Epithelial cell of prostate (primary cell): ENCODE data around the gene TCEA2.

Experiments used
- DNase-seq: peaks from one replicate; pipeline ENCODE4 v3.0.0-alpha.2; 2011; ENCODE audit warnings: low read depth, low spot score
- H3K27ac ChIP-seq: fragments of 450-650 bp; 2 replicates; pipeline ENCODE4 v1.5.1; 2017; ENCODE audit warnings: mild to moderate bottlenecking

The TCEA2 gene

GRCh38 chr20:64035066-64035932 is 27.7 kb upstream of the TCEA2 start:
- H3K27ac ChIP-seq, result no peak overlapping the region
- DNase-seq, result no peak

- no peak within 1 kb of the TSS for H3K27ac ChIP-seq
- no peak for DNase-seq
These were observed 27.1 kb upstream of the TCEA2 start, which contains the start of gene C20orf204 for GRCh38 chr20:64035933-64036345. C20orf204 (plus strand) TSS chr20:64036182; CDS start chr20:64036324, 142 bp downstream.

GRCh38 chr20:64036346-64037198 is 26.4 kb upstream of the TCEA2 start:
- no peak overlapping the region for H3K27ac ChIP-seq
- no peak for DNase-seq

GRCh38 chr20:64037199-64037497 is 25.9 kb upstream of the TCEA2 start:
- DNase-seq, result no peak
- no peak overlapping the region for H3K27ac ChIP-seq

- H3K27ac ChIP-seq, result no peak overlapping the region
- DNase-seq, result no peak
These were observed 25.3 kb upstream of the TCEA2 start for GRCh38 chr20:64037498-64038213.

GRCh38 chr20:64038224-64038564 is 24.8 kb upstream of the TCEA2 start:
- H3K27ac ChIP-seq, result no peak overlapping the region
- DNase-seq, result no peak

- DNase-seq, result peak; percentile 41
- H3K27ac ChIP-seq, result peak overlapping the region; percentile 24
These were observed 24.3 kb upstream of the TCEA2 start for GRCh38 chr20:64038565-64039292.

DNA sequence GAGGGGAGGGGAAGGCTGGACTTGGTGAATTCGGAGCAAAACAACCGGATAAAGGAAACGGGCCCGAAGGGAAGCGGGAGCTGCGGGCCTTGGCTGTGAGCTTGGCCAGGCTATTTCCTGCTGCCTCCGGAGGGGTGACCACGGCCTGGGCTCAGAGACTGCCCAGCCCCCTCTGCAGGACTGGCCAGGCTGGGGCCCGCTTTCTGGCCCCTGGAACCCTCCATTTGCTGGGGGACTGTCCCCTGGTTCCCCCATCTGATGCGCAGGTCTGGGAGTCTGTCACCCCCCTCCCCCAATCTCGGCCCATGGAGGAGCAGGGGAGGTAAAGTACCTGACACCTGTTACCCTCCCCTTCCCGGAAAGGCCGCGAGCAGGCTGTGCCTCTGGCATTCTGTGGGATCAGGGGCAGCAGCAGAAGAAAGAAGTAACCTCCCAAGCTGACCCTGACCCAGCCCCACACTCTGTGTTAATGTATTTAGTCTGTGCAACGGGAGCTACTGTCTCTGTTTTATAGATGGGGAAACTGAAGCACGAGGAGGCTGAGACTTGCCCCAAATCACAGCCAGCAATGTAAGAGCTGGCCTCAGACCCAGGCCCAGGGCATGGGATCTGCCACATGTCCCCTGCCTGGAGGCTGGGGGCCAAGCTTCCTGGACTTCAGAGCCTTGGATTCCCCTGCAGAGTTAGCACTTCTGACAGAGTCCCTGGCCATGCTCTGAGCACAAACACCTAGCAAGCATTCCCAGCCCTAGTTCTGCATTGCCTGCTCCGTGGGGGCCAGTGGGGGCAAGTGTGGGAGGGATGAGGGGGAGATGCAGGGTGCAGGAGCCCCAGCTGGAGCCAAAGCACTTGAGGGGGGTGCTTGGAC is 23.5 kb upstream of the TCEA2 start:
- DNase-seq, result no peak
- no peak overlapping the region for H3K27ac ChIP-seq

DNA sequence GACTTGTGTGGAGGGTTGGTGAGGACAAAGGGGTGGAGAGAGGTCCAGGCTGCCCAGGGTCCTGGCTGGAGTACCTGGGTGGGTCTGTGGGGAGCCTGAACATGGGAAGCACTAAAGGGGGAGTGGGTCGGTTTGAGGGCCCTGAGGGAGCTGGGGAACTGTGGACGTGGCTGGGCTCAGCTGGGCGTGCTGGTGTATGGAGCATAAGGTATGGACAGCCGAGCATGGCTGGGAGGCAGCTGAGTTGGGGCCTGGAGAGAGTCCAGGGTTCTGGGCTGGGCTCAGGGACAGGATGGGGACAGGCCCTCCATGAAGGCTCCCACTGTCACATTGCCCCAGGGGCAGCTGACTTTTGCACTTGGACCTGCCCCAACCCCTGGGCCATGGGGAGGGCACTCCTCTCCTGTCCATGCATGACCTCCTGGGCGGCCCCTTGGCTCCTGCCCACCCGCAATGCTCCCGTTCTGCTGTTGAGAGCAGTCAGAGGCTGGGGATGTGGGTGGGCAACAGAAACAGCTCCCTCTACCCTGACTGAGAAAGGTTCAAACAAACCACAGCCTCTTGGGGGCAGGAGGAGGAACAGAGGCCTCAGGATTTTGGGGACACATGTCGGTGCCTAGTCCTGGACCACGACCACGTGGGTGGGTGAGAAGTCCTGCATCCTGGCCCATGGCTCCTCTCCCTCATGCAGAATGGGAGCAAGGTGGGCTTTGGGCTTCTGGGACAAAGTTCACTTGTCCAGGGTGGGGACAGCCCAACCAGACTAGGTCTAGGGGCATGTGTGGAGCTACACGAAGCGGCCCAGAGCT is 22.6 kb upstream of the TCEA2 start:
- no peak overlapping the region for H3K27ac ChIP-seq
- no peak for DNase-seq

GRCh38 chr20:64041040-64041780 is 21.8 kb upstream of the TCEA2 start:
- no peak overlapping the region for H3K27ac ChIP-seq
- no peak for DNase-seq

DNA sequence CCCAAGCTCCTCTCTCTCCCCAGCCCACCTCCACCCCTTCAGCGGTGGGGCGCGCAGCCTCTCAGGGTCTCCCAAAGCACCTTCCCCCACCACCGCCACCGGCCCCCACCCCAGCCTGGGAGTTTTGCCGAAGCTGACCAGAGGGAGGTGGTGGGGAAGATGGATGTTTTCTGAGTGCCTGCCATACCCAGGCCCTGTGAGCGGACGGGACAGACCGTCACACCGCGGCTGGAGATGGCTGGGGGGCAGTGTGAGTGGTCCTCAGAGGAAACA is 21.3 kb upstream of the TCEA2 start:
- H3K27ac ChIP-seq, result no peak overlapping the region

GRCh38 chr20:64042054-64042781 is 20.8 kb upstream of the TCEA2 start:
- H3K27ac ChIP-seq, result no peak overlapping the region
- no peak for DNase-seq

More for the DNA sequence above, 21.3 kb upstream of the TCEA2 start:
- no peak for DNase-seq

DNA sequence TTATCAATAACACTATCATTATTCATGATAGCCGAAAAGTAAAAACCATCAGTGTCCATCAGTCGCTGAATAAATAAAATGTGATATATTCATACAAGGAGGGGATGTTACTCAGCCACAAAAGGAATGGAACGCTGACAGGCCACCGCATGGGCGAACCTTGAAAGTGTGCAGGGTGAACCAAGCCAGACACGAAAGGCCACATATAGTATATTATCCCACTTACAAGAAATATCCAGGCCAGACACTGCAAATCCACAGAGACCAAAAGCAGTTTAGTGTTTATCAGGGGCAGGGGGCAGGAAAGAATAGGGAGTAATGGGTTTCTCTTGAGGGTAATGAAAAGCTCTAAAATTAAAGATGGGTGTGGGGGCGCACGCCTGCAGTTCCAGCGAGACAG is 19.2 kb upstream of the TCEA2 start:
- no peak for DNase-seq
- no peak overlapping the region for H3K27ac ChIP-seq

- DNase-seq, result peak; percentile 18
- H3K27ac ChIP-seq, result no peak overlapping the region
These were observed 18.3 kb upstream of the TCEA2 start for GRCh38 chr20:64044484-64045247.

DNA sequence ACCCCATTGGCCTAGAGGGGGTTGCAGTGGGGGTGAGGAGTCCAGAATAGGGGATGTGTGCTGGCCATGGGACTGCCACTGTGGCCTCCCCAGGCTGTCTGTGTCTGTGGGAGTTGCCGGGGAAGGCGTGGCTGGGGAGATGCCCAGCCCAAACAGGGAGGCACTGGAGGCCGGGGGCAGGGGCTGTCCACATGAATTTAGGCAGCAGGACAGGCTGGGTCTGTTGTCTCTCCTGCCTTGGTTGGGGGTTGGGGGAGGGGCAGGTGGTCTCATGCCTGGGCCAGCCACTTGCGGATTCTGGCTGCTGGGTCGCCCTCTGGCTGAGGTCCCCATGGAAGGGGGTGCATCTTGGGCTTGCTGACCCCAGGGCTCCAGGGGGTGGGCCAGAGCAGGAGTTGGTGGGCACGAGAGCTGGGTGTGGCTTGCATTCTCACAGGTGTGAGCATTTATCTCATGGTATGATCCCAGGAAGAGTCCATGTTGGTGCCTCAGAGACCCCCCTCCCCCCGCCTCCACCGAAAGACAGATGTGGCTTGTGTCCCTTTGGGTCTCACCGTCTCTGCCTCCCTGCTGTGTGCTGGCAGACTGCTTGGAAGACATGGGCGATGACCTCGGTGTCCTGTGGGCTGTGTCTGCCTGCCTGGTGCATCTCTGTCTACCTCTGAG is 17.5 kb upstream of the TCEA2 start:
- no peak overlapping the region for H3K27ac ChIP-seq
- DNase-seq, result no peak

DNA sequence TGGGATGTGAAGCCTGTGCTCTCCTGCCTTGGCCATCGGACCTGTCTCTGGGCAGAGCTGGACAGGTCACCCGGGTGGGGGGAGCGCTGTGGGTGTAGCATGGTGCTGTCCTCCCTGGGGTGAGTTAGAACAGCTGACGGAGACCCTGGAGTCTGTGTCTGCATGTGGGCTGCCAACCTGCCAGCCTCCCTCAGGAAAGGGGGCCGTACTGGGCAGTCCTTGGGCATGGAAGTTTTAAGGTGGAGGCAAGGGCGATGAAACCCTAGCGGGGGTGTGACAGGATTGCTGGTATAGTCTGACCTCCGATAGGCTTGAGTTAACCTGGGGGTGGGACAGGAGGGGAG is 16.0 kb upstream of the TCEA2 start:
- DNase-seq, result no peak
- no peak overlapping the region for H3K27ac ChIP-seq
